GM19351 (cell line): ENCODE results near the gene MARCO.
"Not testable (repeated sequence)": the region's sequence is repeated elsewhere in the genome, so short reads cannot be mapped to it uniquely, and the experiment has no call there.

Experiments
- ATAC-seq: cut with Tn5 transposase; IDR thresholded peaks from one replicate; pipeline ENCODE4 v1.9.1; 2021; ENCODE audit warnings: mild to moderate bottlenecking, moderate library complexity; ENCODE audit not compliant: unreplicated experiment

Gene MARCO

DNA sequence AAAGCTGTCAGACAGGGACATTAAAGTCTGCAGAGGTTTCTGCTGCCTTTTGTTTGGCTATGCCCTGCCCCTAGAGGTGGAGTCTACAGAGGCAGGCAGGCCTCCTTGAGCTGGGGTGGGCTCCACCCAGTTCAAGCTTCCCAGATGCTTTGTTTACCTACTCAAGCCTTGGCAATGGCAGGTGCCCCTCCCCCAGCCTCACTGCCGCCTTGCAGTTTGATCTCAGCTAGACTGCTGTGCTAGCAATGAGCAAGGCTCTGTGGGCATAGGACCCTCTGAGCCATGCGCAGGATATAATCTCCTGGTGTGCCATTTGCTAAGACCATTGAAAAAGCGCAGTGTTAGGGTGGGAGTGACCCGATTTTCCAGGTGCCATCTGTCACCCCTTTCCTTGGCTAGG, 61.9 kb downstream of the MARCO start:
- not testable (repeated sequence) for ATAC-seq

DNA sequence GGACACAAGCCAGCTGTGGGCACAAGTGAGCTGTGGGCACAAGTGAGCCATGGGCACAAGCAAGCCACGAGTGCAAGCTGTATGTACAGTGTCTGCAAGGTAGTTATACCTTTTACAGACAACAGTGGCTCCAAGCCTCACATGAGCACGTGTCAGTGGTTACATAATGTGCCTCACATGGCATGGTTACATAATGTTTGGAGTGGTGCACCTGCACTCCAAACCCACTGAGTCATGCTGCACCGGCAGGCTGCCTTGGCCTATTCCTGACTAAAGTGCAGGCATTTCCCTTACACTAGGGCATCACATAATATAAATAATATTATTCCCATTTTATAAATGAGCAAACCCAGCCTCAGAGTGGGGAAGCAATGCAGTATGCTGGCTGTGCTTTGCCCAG, 62.6 kb downstream of the MARCO start:
- ATAC-seq, result no peak

GRCh38 chr2:119005051-119005450, 63.1 kb downstream of the MARCO start:
- no peak for ATAC-seq

DNA sequence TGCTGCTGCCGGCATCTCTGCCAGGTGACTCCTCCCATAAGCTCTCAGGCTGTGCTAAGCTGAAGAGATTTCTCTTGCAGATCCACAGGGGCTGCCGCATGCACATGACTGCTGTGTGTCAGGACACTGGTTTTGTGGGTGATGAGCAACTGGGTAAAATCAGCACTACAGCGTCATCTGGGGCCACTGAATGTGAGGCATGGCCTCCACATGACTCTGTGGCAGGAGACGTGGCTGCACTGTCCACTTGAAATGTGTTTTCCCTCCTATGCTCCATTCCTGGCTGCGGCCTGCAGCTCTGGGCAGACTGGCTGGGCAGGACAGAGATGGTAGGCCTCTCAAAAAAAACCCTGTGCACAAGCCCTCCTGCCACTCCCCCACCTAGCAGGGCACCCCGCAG, 63.6 kb downstream of the MARCO start:
- no peak for ATAC-seq

- ATAC-seq, result no peak
Observed at GRCh38 chr2:119006441-119006840, 64.4 kb downstream of the MARCO start.

- ATAC-seq, result no peak
Observed at GRCh38 chr2:119008108-119008507, 66.1 kb downstream of the MARCO start.

GRCh38 chr2:119009110-119009509, 67.1 kb downstream of the MARCO start:
- no peak for ATAC-seq

GRCh38 chr2:119010336-119010735, 68.3 kb downstream of the MARCO start:
- no peak for ATAC-seq

DNA sequence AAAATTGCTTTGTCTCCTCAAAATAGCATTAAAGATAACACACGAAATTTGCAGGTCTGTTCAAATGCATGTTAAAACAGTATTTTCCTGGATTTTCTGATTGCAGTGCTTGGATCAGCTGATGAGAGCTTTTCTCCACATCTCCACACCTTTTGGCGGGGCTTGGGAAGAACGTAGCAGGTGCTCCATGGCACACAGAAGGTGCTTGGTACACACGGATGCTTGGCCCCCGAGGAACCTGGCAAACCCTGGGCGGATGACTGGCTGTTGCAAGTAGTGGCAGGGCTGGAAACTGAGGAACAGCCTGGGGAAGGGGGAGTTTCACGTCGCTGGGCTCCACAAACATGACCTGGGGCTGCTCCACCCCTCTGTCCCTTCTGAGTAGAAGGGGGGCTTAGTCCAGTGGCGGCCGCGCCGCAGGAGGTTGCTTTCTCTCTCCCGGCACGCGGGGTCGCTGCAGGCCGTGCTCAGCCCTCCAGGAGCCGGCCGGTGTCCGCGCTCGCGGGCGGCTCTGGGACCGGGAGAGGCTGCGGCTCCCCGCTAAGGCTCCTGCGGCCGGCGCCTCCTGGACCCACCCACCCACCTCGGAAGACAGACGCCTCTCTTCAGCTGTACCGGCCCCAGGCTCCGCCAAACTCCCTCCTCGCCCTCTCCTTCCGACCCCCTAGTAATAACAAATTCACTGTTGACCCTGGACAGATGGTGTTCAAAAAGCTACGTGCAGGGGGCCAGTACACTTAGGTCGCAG, 69.3 kb downstream of the MARCO start:
- peak; percentile 61 for ATAC-seq

DNA sequence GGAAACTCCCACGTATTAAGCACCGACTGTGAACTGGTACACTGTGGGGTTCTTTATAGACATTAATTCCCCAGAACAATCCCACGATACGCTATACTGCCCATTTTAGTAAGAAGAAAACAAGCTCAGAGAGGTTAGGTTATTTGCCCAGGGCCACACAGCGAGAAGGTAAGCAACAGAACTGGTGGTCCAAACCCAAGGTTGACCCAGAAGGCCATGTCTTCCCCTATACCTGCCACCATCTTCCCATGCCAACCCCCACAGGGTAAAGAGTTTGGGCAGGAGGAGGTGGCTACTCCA, 69.9 kb downstream of the MARCO start:
- ATAC-seq, result no peak

GRCh38 chr2:119012345-119013301, 70.6 kb downstream of the MARCO start:
- ATAC-seq, result no peak

DNA sequence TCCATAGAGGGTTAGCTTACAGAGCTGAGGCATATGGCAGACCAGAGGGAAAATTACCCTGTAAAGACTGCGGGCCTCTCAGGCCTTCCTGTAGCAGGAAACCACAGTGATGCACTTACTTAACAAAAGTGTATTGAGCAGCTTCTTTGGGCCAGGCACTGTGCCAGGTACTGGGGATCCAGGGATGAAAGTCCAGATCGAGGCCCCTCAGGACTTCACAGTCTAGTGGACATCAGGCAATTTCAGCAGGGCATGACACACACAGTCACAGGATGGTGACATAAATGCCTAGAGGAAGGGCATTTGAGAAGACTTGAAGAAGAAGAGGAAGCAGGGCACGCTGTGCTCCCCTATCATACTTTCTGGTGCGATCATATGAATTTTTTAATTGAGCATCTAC, 71.7 kb downstream of the MARCO start:
- ATAC-seq, result no peak

- no peak for ATAC-seq
Observed at GRCh38 chr2:119015845-119016244, 73.9 kb downstream of the MARCO start.

DNA sequence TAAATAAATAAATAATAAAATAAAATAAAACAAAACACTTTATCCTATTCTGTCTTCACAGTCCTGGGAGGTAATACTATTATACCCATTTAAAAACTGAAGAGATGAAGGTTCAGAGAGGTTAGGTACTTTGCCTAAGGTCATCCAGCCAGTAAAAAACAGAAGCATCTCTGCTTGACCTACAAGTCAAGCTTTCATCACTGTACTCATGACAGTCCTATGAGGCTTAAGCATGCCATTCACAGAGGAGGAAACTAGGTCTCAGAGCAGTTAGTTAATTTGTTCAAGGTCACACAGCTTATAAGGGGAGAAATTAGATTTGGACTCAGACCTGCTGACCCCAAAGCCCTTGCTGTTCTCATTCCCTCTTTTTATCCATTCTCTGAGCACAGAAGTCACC, 77.5 kb downstream of the MARCO start:
- no peak for ATAC-seq

DNA sequence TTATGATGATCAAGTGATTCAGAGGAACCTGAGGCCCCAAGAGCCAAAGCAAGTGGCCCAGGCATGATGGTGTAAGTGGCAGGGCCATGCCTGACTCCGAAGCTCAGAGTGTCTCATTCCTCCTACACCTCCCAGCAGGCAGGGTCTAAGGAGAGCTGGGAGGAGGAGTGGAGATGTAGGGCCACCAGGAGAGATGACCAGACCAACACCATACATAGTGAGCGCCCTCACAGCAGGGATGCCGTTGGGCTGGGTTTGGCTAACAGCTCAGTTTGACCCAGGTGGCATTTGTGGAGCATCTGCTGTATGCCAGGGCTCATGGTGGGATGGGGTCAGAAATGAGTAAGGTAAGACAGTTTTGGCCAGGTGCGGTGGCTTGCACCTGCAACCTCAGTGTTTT, 80.7 kb downstream of the MARCO start:
- no peak for ATAC-seq

GRCh38 chr2:119023534-119023933, 81.5 kb downstream of the MARCO start:
- no peak for ATAC-seq

DNA sequence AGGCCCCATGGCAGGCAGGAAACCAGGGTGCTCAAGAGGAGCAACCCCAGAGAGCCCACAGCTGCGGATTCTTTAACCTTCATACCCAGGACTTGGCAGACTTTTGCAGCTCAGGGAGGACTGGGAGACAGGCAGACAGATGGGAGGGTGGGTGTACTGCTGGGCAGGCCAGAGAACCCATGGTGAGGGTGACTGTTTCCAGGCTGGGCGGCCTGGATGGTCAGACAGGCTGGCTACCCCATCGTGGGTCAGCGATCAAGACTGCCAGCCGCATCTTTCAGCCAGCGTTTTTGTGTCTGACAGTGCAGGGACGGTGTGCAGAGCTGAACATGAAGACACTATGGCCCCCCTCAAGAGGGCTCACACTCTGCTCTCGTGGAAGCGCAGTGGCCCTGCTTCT, 82.2 kb downstream of the MARCO start:
- no peak for ATAC-seq

- ATAC-seq, result no peak
Observed at GRCh38 chr2:119024568-119024967, 82.6 kb downstream of the MARCO start.

GRCh38 chr2:119025013-119025412, 83.0 kb downstream of the MARCO start:
- ATAC-seq, result no peak

DNA sequence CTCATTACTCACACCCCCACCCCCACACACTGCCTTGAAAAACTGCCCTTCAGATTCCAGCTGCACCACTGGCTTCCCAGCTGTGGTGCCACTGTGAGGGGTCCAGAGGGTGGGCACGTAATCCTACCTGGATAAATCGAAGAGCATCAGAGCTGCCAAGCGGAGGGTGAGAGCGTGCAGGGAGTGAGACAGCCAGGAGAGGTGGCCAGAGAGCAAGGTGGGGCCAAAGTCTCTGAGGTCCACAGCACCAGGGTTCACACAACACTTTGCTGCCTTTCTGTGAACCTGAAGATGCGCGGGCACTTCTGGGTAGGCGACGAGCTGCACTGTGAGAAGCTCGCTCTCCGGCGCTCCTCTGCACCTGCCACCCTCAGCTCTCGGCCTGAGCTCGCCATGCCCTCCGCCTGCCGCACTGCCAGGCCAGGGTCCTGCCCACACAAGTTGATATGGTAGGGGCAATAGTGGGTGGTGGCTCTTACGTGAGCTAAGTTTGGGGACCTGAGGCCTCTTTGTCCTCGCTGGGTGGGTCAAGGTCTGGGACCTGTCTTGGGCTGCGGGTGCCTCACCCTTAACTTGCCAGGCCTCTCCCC, 83.9 kb downstream of the MARCO start:
- ATAC-seq, result no peak

- ATAC-seq, result no peak
Observed at GRCh38 chr2:119026890-119027289, 84.9 kb downstream of the MARCO start.
